K562 (cell line): Measurements from ENCODE around the gene ALKBH3.

Experiments
- EP300 ChIP-seq: IDR thresholded peaks from 2 replicates; pipeline ENCODE4 v1.6.1; 2012; ENCODE audit warnings: low read length, improper control_type of control experiment
- NELFE ChIP-seq: IDR thresholded peaks from 2 replicates; pipeline ENCODE4 v1.6.1; 2011; ENCODE audit warnings: mild to moderate bottlenecking; ENCODE audit not compliant: insufficient read depth, insufficient read length
- POLR2AphosphoS5 ChIP-seq: IDR thresholded peaks from 2 replicates; pipeline ENCODE4 v1.6.1; 2011; ENCODE audit warnings: mild to moderate bottlenecking, low read depth, low read length, moderate library complexity; ENCODE audit not compliant: control insufficient read depth, insufficient read depth
- RAD21 ChIP-seq, 2 experiments: fragments of 250-450 bp in 1 of 2; fragments of 450-650 bp in 1 of 2; sonication (Bioruptor Pico) in 1 of 2; formaldehyde crosslinking in 1 of 2; IDR thresholded peaks in 1 of 2; conservative IDR thresholded peaks in 1 of 2; 2 replicates each; pipeline versions ENCODE4 v1.4.0 to v1.8.0; 2020 to 2022; ENCODE audit warnings: mild to moderate bottlenecking in 2 of 2, moderate library complexity in 1 of 2
- SLC30A9 ChIP-seq: fragments of 250-450 bp; sonication (Bioruptor Pico); IDR thresholded peaks from 2 replicates; pipeline ENCODE4 v1.8.0; 2022; ENCODE audit warnings: mild to moderate bottlenecking, moderate library complexity
- ZNF263 ChIP-seq: sonication (generic); formaldehyde crosslinking; IDR thresholded peaks from 2 replicates; pipeline ENCODE4 v1.8.0; 2022; ENCODE audit warnings: mild to moderate bottlenecking, missing genetic modification reagents, borderline replicate concordance
- ZNF3 ChIP-seq: fragments of 250-450 bp; sonication (Bioruptor Pico); IDR thresholded peaks from 2 replicates; pipeline ENCODE4 v1.5.0; 2021; ENCODE audit warnings: mild to moderate bottlenecking, moderate library complexity
- TF ChIP-seq, protein P1 (sequence below), 3 experiments: IDR thresholded peaks in 2 of 3; conservative IDR thresholded peaks in 1 of 3; 2 replicates each; pipeline ENCODE4 v1.5.1; 2011 to 2012; ENCODE audit warnings: low read length in 3 of 3, mild to moderate bottlenecking in 3 of 3, control low read depth in 2 of 3, improper control_type of control experiment in 1 of 3, inconsistent platforms in 1 of 3, low read depth in 1 of 3, mixed read lengths in 1 of 3, moderate library complexity in 1 of 3; ENCODE audit not compliant: insufficient read depth in 2 of 3

DNA sequence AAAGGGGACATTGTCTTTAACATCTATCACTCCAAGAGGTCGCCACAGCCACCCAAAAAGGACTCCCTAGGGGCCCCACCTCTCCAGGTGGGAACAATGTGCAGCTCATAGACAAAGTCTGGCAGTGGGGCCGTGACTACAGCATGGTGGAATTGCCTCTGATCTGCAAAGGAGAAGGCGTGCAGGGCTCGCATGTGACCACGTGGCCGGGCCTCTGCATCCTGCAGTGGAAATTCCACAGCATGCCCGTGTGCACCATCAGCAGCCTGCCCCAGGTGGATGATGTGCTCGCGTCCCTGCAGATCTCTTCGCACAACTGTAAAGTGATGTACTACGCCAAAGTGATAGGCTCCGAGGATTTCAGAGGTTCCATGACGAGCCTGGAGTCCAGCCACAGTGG, 18.5 kb downstream of the ALKBH3 start:
- TF ChIP-seq ZNF3 (no peak), RAD21 (CRISPR knock-in tag; conservative IDR thresholded peaks at IDR 0.05 in 1 of 2, IDR thresholded peaks at IDR 0.05 in 1 of 2) (no peak), EP300 (no peak), SLC30A9 (no peak), NELFE (no peak), POLR2AphosphoS5 (no peak), ZNF263 (CRISPR knock-in tag) (no peak)
- TF ChIP-seq, protein P1, sequence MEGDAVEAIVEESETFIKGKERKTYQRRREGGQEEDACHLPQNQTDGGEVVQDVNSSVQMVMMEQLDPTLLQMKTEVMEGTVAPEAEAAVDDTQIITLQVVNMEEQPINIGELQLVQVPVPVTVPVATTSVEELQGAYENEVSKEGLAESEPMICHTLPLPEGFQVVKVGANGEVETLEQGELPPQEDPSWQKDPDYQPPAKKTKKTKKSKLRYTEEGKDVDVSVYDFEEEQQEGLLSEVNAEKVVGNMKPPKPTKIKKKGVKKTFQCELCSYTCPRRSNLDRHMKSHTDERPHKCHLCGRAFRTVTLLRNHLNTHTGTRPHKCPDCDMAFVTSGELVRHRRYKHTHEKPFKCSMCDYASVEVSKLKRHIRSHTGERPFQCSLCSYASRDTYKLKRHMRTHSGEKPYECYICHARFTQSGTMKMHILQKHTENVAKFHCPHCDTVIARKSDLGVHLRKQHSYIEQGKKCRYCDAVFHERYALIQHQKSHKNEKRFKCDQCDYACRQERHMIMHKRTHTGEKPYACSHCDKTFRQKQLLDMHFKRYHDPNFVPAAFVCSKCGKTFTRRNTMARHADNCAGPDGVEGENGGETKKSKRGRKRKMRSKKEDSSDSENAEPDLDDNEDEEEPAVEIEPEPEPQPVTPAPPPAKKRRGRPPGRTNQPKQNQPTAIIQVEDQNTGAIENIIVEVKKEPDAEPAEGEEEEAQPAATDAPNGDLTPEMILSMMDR (IDR thresholded peaks at IDR 0.05 in 2 of 3, conservative IDR thresholded peaks at IDR 0.05 in 1 of 3; ENCODE audit: insufficient read depth in 2 of 3, low read depth in 1 of 3, low read length in 3 of 3) = no peak
